H1 (cell line): ENCODE measurements around the gene NDUFS5. TPM values are rescaled to one million over a fixed set of nuclear protein-coding genes. Genes with fewer than 3 reads are reported as not detected.

Experiments
- CHD7 ChIP-seq: fragments of 300-600 bp; sonication (generic); IDR thresholded peaks from 2 replicates; pipeline ENCODE4 v1.7.1; 2012; ENCODE audit warnings: low read length, moderate library complexity, mild to moderate bottlenecking, inconsistent platforms; ENCODE audit not compliant: insufficient replicate concordance
- E2F6 ChIP-seq: IDR thresholded peaks from 2 replicates; pipeline ENCODE4 v1.6.1; 2012; ENCODE audit warnings: inconsistent platforms
- EZH2 ChIP-seq: fragments of 200-600 bp; sonication (generic); IDR thresholded peaks from 2 replicates; pipeline ENCODE4 v1.7.1; 2012; ENCODE audit warnings: low read depth, mild to moderate bottlenecking, moderate library complexity, low read length, inconsistent platforms; ENCODE audit not compliant: severe bottlenecking
- RAD21 ChIP-seq, 2 experiments: IDR thresholded peaks in 1 of 2; conservative IDR thresholded peaks in 1 of 2; 2 replicates each; pipeline ENCODE4 v1.6.1; 2011; ENCODE audit warnings: low read depth in 2 of 2, low read length in 2 of 2, improper control_type of control experiment in 1 of 2, inconsistent platforms in 1 of 2, mild to moderate bottlenecking in 1 of 2, moderate library complexity in 1 of 2
- RBBP5 ChIP-seq: IDR thresholded peaks from 2 replicates; pipeline ENCODE4 v1.7.1; 2012; ENCODE audit warnings: low read depth, mild to moderate bottlenecking, inconsistent platforms, low read length, moderate library complexity, borderline replicate concordance
- SP4 ChIP-seq: IDR thresholded peaks from 2 replicates; pipeline ENCODE4 v1.6.1; 2012; ENCODE audit warnings: low read length, inconsistent platforms
- TBP ChIP-seq: IDR thresholded peaks from 2 replicates; pipeline ENCODE4 v1.6.1; 2011; ENCODE audit warnings: low read depth, low read length, improper control_type of control experiment
- TEAD4 ChIP-seq: IDR thresholded peaks from 2 replicates; pipeline ENCODE4 v1.6.1; 2012; ENCODE audit warnings: low read depth, low read length, inconsistent platforms, mixed read lengths
- polyA plus RNA-seq, 7 experiments: library from polyadenylated mRNA; depleted of rRNA in 3 of 7; stranded (reverse) in 5 of 7; unstranded in 2 of 7; fragments of >200 nt in 5 of 7; fragments of 200-250 nt in 2 of 7; gene quantifications; 1 replicate in 5 of 7; 2 replicates in 1 of 7; 4 replicates in 1 of 7; pipeline versions ENCODE4 v1.2.1 to v1.2.3, GENCODE V29; 2011 to 2013; ENCODE audit warnings: missing spikeins in 2 of 7, mixed read lengths in 2 of 7
- total RNA-seq: library from RNA; stranded (reverse); fragmentation: NEBNext Ultra II Directional; extraction: Animal tissue kit (Norgen Biotek cat#: 25700); gene quantifications from 2 replicates; pipeline ENCODE4 v1.2.1, GENCODE V29; 2021

Gene NDUFS5
- total and polyA plus RNA-seq, 2 of the 8 experiments (the other 6 are each of a cell fraction or from before 2014, with no cell fraction given) = 435 to 835 TPM

- no peak for TF ChIP-seq CHD7
- no peak for TF ChIP-seq TEAD4
- no peak for TF ChIP-seq E2F6
- no peak for TF ChIP-seq EZH2
- TF ChIP-seq RAD21 (IDR thresholded peaks at IDR 0.05 in 1 of 2, conservative IDR thresholded peaks at IDR 0.05 in 1 of 2; ENCODE audit: low read depth in 2 of 2, low read length in 2 of 2) = no peak
- TF ChIP-seq RBBP5 = no peak; the same call in 1 of the 2 replicates
- TF ChIP-seq TBP = peak; percentile 89
- no peak for TF ChIP-seq SP4
Measured at GRCh38 chr1:39026051-39026865, at the start of gene NDUFS5 (continued).
